GM18951 (cell line): Measurements from ENCODE around the gene ANKZF1.
A peak's percentile ranks its signal among the peaks of the same experiment; 100 is the strongest.
"Not testable (repeated sequence)": the region's sequence is repeated elsewhere in the genome, so short reads cannot be mapped to it uniquely, and the experiment has no call there.

Experiments used
- POLR2A ChIP-seq: IDR thresholded peaks from 4 replicates; pipeline ENCODE4 v1.6.1; 2011; ENCODE audit warnings: mild to moderate bottlenecking; ENCODE audit not compliant: insufficient read length, insufficient read depth; ENCODE audit errors: extremely low read depth
- in situ Hi-C: fragments of 300-500 bp; cut with MboI; formaldehyde crosslinking; loops from one replicate; pipeline ENCODE4 v1.12.0; 2022; ENCODE audit warnings: low sequenced_read_pairs, mixed read lengths, inconsistent platforms; ENCODE audit not compliant: unreplicated experiment

Gene ANKZF1

GRCh38 chr2:219248845-219249202 lies 19.2 kb downstream of the ANKZF1 start:
- in situ Hi-C loops: no loop called here
- no peak for TF ChIP-seq POLR2A

- in situ Hi-C loops: no loop called here
- peak; percentile 45 for TF ChIP-seq POLR2A
These were observed 19.8 kb downstream of the ANKZF1 start for GRCh38 chr2:219249203-219249980.

GRCh38 chr2:219250049-219250781 lies 20.6 kb downstream of the ANKZF1 start:
- in situ Hi-C loops: no loop called here
- TF ChIP-seq POLR2A: peak; percentile 30

GRCh38 chr2:219251656-219252055 lies 22.1 kb downstream of the ANKZF1 start:
- in situ Hi-C loops: no loop called here
- no peak for TF ChIP-seq POLR2A

GRCh38 chr2:219252084-219252483 lies 22.5 kb downstream of the ANKZF1 start:
- in situ Hi-C loops: no loop called here
- TF ChIP-seq POLR2A: no peak

- no peak for TF ChIP-seq POLR2A
- in situ Hi-C loops: no loop called here
These were observed 22.9 kb downstream of the ANKZF1 start for GRCh38 chr2:219252570-219252899.

- peak; percentile 50 for TF ChIP-seq POLR2A
- in situ Hi-C loops: no loop called here
These were observed 23.5 kb downstream of the ANKZF1 start, which contains the start of gene TUBA4B for GRCh38 chr2:219252900-219253752. Gene TUBA4B (plus strand): TSS chr2:219253243. CDS start chr2:219253408, 165 bp downstream.

GRCh38 chr2:219253753-219254589 lies 24.4 kb downstream of the ANKZF1 start, which contains the start of gene TUBA4A:
Gene TUBA4A (minus strand): TSS chr2:219253918. CDS start chr2:219253858, 60 bp downstream.
- in situ Hi-C loops: no loop called here
- TF ChIP-seq POLR2A: peak; percentile 100

GRCh38 chr2:219254590-219255201 lies 25.1 kb downstream of the ANKZF1 start:
- in situ Hi-C loops: no loop called here

GRCh38 chr2:219258942-219259341 lies 29.3 kb downstream of the ANKZF1 start:
- in situ Hi-C loops: not testable (repeated sequence)

More at GRCh38 chr2:219254590-219255201, 25.1 kb downstream of the ANKZF1 start:
- no peak for TF ChIP-seq POLR2A

- in situ Hi-C loops: no loop called here
- TF ChIP-seq POLR2A: no peak
These were observed 31.6 kb downstream of the ANKZF1 start for GRCh38 chr2:219261024-219261855.

GRCh38 chr2:219266232-219266631 lies 36.6 kb downstream of the ANKZF1 start:
- in situ Hi-C loops: no loop called here

More at GRCh38 chr2:219266232-219266631, 36.6 kb downstream of the ANKZF1 start:
- no peak for TF ChIP-seq POLR2A
